HUES64 (cell line): ENCODE results near the gene ZNF280A.

Experiments
- H3K27ac ChIP-seq: 2 replicates; pipeline ENCODE4 v1.7.0; 2013; ENCODE audit warnings: low read depth, low read length, inconsistent platforms
- H3K27me3 ChIP-seq: 2 replicates; pipeline ENCODE4 v1.6.1; 2013; ENCODE audit warnings: mild to moderate bottlenecking, low read length; ENCODE audit not compliant: insufficient read depth
- H3K36me3 ChIP-seq: 2 replicates; pipeline ENCODE4 v1.6.1; 2013; ENCODE audit warnings: mild to moderate bottlenecking, low read length; ENCODE audit not compliant: insufficient read depth
- H3K4me1 ChIP-seq: 2 replicates; pipeline ENCODE4 v1.6.1; 2013; ENCODE audit warnings: mild to moderate bottlenecking, low read length, moderate library complexity; ENCODE audit not compliant: insufficient read depth
- H3K4me3 ChIP-seq: 2 replicates; pipeline ENCODE4 v1.5.1; 2013; ENCODE audit warnings: mild to moderate bottlenecking, low read length, moderate library complexity
- H3K9ac ChIP-seq: 2 replicates; pipeline ENCODE4 v1.6.1; 2013; ENCODE audit warnings: mild to moderate bottlenecking, low read depth, low read length
- H3K9me3 ChIP-seq: 2 replicates; pipeline ENCODE4 v1.6.1; 2013; ENCODE audit warnings: low read depth, low read length; ENCODE audit not compliant: insufficient read depth
- WGBS: fragments of 150-250, 120-280 bp; methylation state at CpG from one replicate; pipeline ENCODE4 v1.1.7; 2013; ENCODE audit warnings: missing lambda C conversion rate; 5-methylcytosine and 5-hydroxymethylcytosine counted together

Gene ZNF280A

GRCh38 chr22:22553735-22554586 lies 33.9 kb upstream of the ZNF280A start:
- no peak overlapping the region for H3K27ac ChIP-seq
- no peaks in the 10 kb centered on the region for H3K36me3 ChIP-seq
- 70% methylated on average over 8 of the region's 8 CpGs for WGBS

GRCh38 chr22:22553141-22553540 lies 33.1 kb upstream of the ZNF280A start:
- H3K36me3 ChIP-seq = no peaks in the 10 kb centered on the region
- no peak overlapping the region for H3K27ac ChIP-seq
- no peaks in the 10 kb centered on the region for H3K4me1 ChIP-seq
- H3K9ac ChIP-seq = no peak overlapping the region
- H3K27me3 ChIP-seq = peaks cover 59% of the 10 kb centered on the region
- WGBS = 84% methylated on average over 1 of the region's 1 CpG
- no peak overlapping the region for H3K4me3 ChIP-seq
- H3K9me3 ChIP-seq = 0 out of 2 replicates have a peak, but pooled peaks cover 8% of the 10 kb centered on the region

More at GRCh38 chr22:22553735-22554586, 33.9 kb upstream of the ZNF280A start:
- 0 out of 2 replicates have a peak, but pooled peaks cover 8% of the 10 kb centered on the region for H3K9me3 ChIP-seq
- H3K9ac ChIP-seq = no peak overlapping the region
- no peak overlapping the region for H3K4me3 ChIP-seq
- no peaks in the 10 kb centered on the region for H3K4me1 ChIP-seq
- H3K27me3 ChIP-seq = peaks cover 50% of the 10 kb centered on the region

GRCh38 chr22:22552630-22553029 lies 32.6 kb upstream of the ZNF280A start:
- H3K9me3 ChIP-seq = 0 out of 2 replicates have a peak, but pooled peaks cover 8% of the 10 kb centered on the region
- no peak overlapping the region for H3K4me3 ChIP-seq
- 34% methylated on average over 4 of the region's 4 CpGs for WGBS
- peaks cover 64% of the 10 kb centered on the region for H3K27me3 ChIP-seq
- no peak overlapping the region for H3K27ac ChIP-seq
- no peak overlapping the region for H3K9ac ChIP-seq
- H3K36me3 ChIP-seq = no peaks in the 10 kb centered on the region
- no peaks in the 10 kb centered on the region for H3K4me1 ChIP-seq

GRCh38 chr22:22550789-22551434 lies 30.8 kb upstream of the ZNF280A start:
- no peak overlapping the region for H3K4me3 ChIP-seq
- no peaks in the 10 kb centered on the region for H3K36me3 ChIP-seq
- no peak overlapping the region for H3K9ac ChIP-seq
- H3K27ac ChIP-seq = no peak overlapping the region
- peaks cover 77% of the 10 kb centered on the region for H3K27me3 ChIP-seq
- no peaks in the 10 kb centered on the region for H3K9me3 ChIP-seq
- 86% methylated on average over 7 of the region's 8 CpGs for WGBS
- no peaks in the 10 kb centered on the region for H3K4me1 ChIP-seq

GRCh38 chr22:22548910-22549309 lies 28.8 kb upstream of the ZNF280A start:
- no peaks in the 10 kb centered on the region for H3K4me1 ChIP-seq
- peaks cover 69% of the 10 kb centered on the region for H3K27me3 ChIP-seq
- 62% methylated on average over 1 of the region's 1 CpG for WGBS
- H3K9me3 ChIP-seq = no peaks in the 10 kb centered on the region
- no peak overlapping the region for H3K9ac ChIP-seq
- no peak overlapping the region for H3K4me3 ChIP-seq
- no peak overlapping the region for H3K27ac ChIP-seq
- H3K36me3 ChIP-seq = no peaks in the 10 kb centered on the region

- Histone ChIP-seq H3K9ac (no peak overlapping the region), H3K9me3 (no peaks in the 10 kb centered on the region), H3K27ac (no peak overlapping the region), H3K36me3 (no peaks in the 10 kb centered on the region), H3K4me3 (no peak overlapping the region), H3K4me1 (no peaks in the 10 kb centered on the region), H3K27me3 (peaks cover 67% of the 10 kb centered on the region)
- WGBS = 77% methylated on average over 9 of the region's 9 CpGs
Observed at GRCh38 chr22:22548317-22548716, 28.2 kb upstream of the ZNF280A start.

GRCh38 chr22:22547692-22548300 lies 27.7 kb upstream of the ZNF280A start:
- H3K9me3 ChIP-seq = no peaks in the 10 kb centered on the region
- no peaks in the 10 kb centered on the region for H3K4me1 ChIP-seq
- H3K27ac ChIP-seq = no peak overlapping the region
- 75% methylated on average over 3 of the region's 3 CpGs for WGBS
- no peak overlapping the region for H3K4me3 ChIP-seq
- peaks cover 67% of the 10 kb centered on the region for H3K27me3 ChIP-seq
- no peak overlapping the region for H3K9ac ChIP-seq
- H3K36me3 ChIP-seq = no peaks in the 10 kb centered on the region

- Histone ChIP-seq H3K9me3 (no peaks in the 10 kb centered on the region), H3K9ac (no peak overlapping the region), H3K27me3 (peaks cover 73% of the 10 kb centered on the region), H3K27ac (no peak overlapping the region), H3K4me1 (no peaks in the 10 kb centered on the region), H3K4me3 (no peak overlapping the region), H3K36me3 (no peaks in the 10 kb centered on the region)
- WGBS = 97% methylated on average over 3 of the region's 3 CpGs
Observed at GRCh38 chr22:22547226-22547625, 27.2 kb upstream of the ZNF280A start.

- Histone ChIP-seq H3K27me3 (peaks cover 78% of the 10 kb centered on the region), H3K4me3 (no peak overlapping the region), H3K9me3 (no peaks in the 10 kb centered on the region), H3K9ac (no peak overlapping the region), H3K27ac (no peak overlapping the region), H3K4me1 (no peaks in the 10 kb centered on the region), H3K36me3 (no peaks in the 10 kb centered on the region)
- 88% methylated on average over 5 of the region's 5 CpGs for WGBS
Observed at GRCh38 chr22:22546490-22546889, 26.4 kb upstream of the ZNF280A start.

GRCh38 chr22:22545084-22545483 lies 25.0 kb upstream of the ZNF280A start:
- Histone ChIP-seq H3K36me3 (no peaks in the 10 kb centered on the region), H3K27ac (no peak overlapping the region), H3K4me3 (no peak overlapping the region), H3K27me3 (peaks cover 69% of the 10 kb centered on the region), H3K9me3 (no peaks in the 10 kb centered on the region), H3K4me1 (no peaks in the 10 kb centered on the region), H3K9ac (no peak overlapping the region)
- WGBS = 92% methylated on average over 2 of the region's 2 CpGs
